ENCODE data around the gene RAB22A.

Gene RAB22A

GRCh38 chr20:58309591-58310290, at the start of gene RAB22A:
Gene RAB22A, plus strand, starts transcription at chr20:58309715. Its CDS starts 262 bp downstream, at chr20:58309977.
- H3K4me3 ChIP-seq (ENCODE audit: low read length): peak within 1 kb of the TSS; percentile 94
- peak; percentile 95 for DNase-seq (ENCODE audit: low read depth)
- peaks cover 25% of the 10 kb centered on the region for H3K36me3 ChIP-seq (ENCODE audit: control insufficient read depth, insufficient read depth, low read length, severe bottlenecking)
- H3K9me3 ChIP-seq (ENCODE audit: control insufficient read depth, low read length): no peaks in the 10 kb centered on the region
- H3K9ac ChIP-seq (ENCODE audit: low read length): peak within 1 kb of the TSS; percentile 95
- H3K4me1 ChIP-seq (ENCODE audit: control insufficient read depth, insufficient read depth, low read length): peaks cover 14% of the 10 kb centered on the region
- H3K27me3 ChIP-seq (replicated peaks; ENCODE audit: control insufficient read depth, insufficient read depth, low read length): no peaks in the 10 kb centered on the region

GRCh38 chr20:58260006-58260405, 49.5 kb upstream of the RAB22A start:
- H3K4me3 ChIP-seq (ENCODE audit: low read length): peak overlapping the region; percentile 57
- H3K9ac ChIP-seq (ENCODE audit: low read length): no peak overlapping the region
- H3K9me3 ChIP-seq (ENCODE audit: control insufficient read depth, low read length): no peaks in the 10 kb centered on the region
- peaks cover 25% of the 10 kb centered on the region for H3K4me1 ChIP-seq (ENCODE audit: control insufficient read depth, insufficient read depth, low read length)
- H3K27me3 ChIP-seq (replicated peaks; ENCODE audit: control insufficient read depth, insufficient read depth, low read length): no peaks in the 10 kb centered on the region
- H3K36me3 ChIP-seq (ENCODE audit: control insufficient read depth, insufficient read depth, low read length, severe bottlenecking): peaks cover 6% of the 10 kb centered on the region
- DNase-seq (ENCODE audit: low read depth): no peak

- H3K4me1 ChIP-seq (ENCODE audit: control insufficient read depth, insufficient read depth, low read length): peaks cover 25% of the 10 kb centered on the region
- H3K9me3 ChIP-seq (ENCODE audit: control insufficient read depth, low read length): no peaks in the 10 kb centered on the region
- H3K4me3 ChIP-seq (ENCODE audit: low read length): no peak overlapping the region
- H3K36me3 ChIP-seq (ENCODE audit: control insufficient read depth, insufficient read depth, low read length, severe bottlenecking): peaks cover 17% of the 10 kb centered on the region
- no peak overlapping the region for H3K9ac ChIP-seq (ENCODE audit: low read length)
- no peaks in the 10 kb centered on the region for H3K27me3 ChIP-seq (replicated peaks; ENCODE audit: control insufficient read depth, insufficient read depth, low read length)
- DNase-seq (ENCODE audit: low read depth): no peak
These were observed 47.9 kb upstream of the RAB22A start for GRCh38 chr20:58261660-58262059.

GRCh38 chr20:58264271-58264670, 45.2 kb upstream of the RAB22A start:
- H3K27me3 ChIP-seq (replicated peaks; ENCODE audit: control insufficient read depth, insufficient read depth, low read length): no peaks in the 10 kb centered on the region
- peaks cover 16% of the 10 kb centered on the region for H3K4me1 ChIP-seq (ENCODE audit: control insufficient read depth, insufficient read depth, low read length)
- DNase-seq (ENCODE audit: low read depth): no peak
- peaks cover 31% of the 10 kb centered on the region for H3K36me3 ChIP-seq (ENCODE audit: control insufficient read depth, insufficient read depth, low read length, severe bottlenecking)
- no peaks in the 10 kb centered on the region for H3K9me3 ChIP-seq (ENCODE audit: control insufficient read depth, low read length)
- no peak overlapping the region for H3K4me3 ChIP-seq (ENCODE audit: low read length)
- no peak overlapping the region for H3K9ac ChIP-seq (ENCODE audit: low read length)

- peaks cover 42% of the 10 kb centered on the region for H3K36me3 ChIP-seq (ENCODE audit: control insufficient read depth, insufficient read depth, low read length, severe bottlenecking)
- DNase-seq (ENCODE audit: low read depth): no peak
- no peaks in the 10 kb centered on the region for H3K4me1 ChIP-seq (ENCODE audit: control insufficient read depth, insufficient read depth, low read length)
These were observed 41.9 kb upstream of the RAB22A start for GRCh38 chr20:58267389-58268215.

GRCh38 chr20:58268421-58268821, 41.1 kb upstream of the RAB22A start:
- Histone ChIP-seq H3K36me3 (ENCODE audit: control insufficient read depth, insufficient read depth, low read length, severe bottlenecking) (peaks cover 42% of the 10 kb centered on the region), H3K4me1 (ENCODE audit: control insufficient read depth, insufficient read depth, low read length) (no peaks in the 10 kb centered on the region), H3K9ac (ENCODE audit: low read length) (no peak overlapping the region), H3K4me3 (ENCODE audit: low read length) (no peak overlapping the region), H3K27me3 (replicated peaks; ENCODE audit: control insufficient read depth, insufficient read depth, low read length) (no peaks in the 10 kb centered on the region), H3K9me3 (ENCODE audit: control insufficient read depth, low read length) (no peaks in the 10 kb centered on the region)
- DNase-seq (ENCODE audit: low read depth): no peak

More at GRCh38 chr20:58267389-58268215, 41.9 kb upstream of the RAB22A start:
- Histone ChIP-seq H3K9me3 (ENCODE audit: control insufficient read depth, low read length) (no peaks in the 10 kb centered on the region), H3K27me3 (replicated peaks; ENCODE audit: control insufficient read depth, insufficient read depth, low read length) (no peaks in the 10 kb centered on the region), H3K4me3 (ENCODE audit: low read length) (no peak overlapping the region), H3K9ac (ENCODE audit: low read length) (no peak overlapping the region)

- no peak for DNase-seq (ENCODE audit: low read depth)
These were observed 40.4 kb upstream of the RAB22A start for GRCh38 chr20:58268936-58269619.

GRCh38 chr20:58271606-58272351, 37.7 kb upstream of the RAB22A start:
- H3K36me3 ChIP-seq (ENCODE audit: control insufficient read depth, insufficient read depth, low read length, severe bottlenecking): peaks cover 24% of the 10 kb centered on the region

More at GRCh38 chr20:58268936-58269619, 40.4 kb upstream of the RAB22A start:
- Histone ChIP-seq H3K9me3 (ENCODE audit: control insufficient read depth, low read length) (peaks cover under 1% of the 10 kb centered on the region), H3K4me3 (ENCODE audit: low read length) (no peak overlapping the region), H3K9ac (ENCODE audit: low read length) (no peak overlapping the region), H3K36me3 (ENCODE audit: control insufficient read depth, insufficient read depth, low read length, severe bottlenecking) (peaks cover 37% of the 10 kb centered on the region), H3K4me1 (ENCODE audit: control insufficient read depth, insufficient read depth, low read length) (no peaks in the 10 kb centered on the region), H3K27me3 (replicated peaks; ENCODE audit: control insufficient read depth, insufficient read depth, low read length) (no peaks in the 10 kb centered on the region)

GRCh38 chr20:58274384-58274783, 35.1 kb upstream of the RAB22A start:
- Histone ChIP-seq H3K36me3 (ENCODE audit: control insufficient read depth, insufficient read depth, low read length, severe bottlenecking) (peaks cover 9% of the 10 kb centered on the region), H3K27me3 (replicated peaks; ENCODE audit: control insufficient read depth, insufficient read depth, low read length) (no peaks in the 10 kb centered on the region), H3K4me1 (ENCODE audit: control insufficient read depth, insufficient read depth, low read length) (no peaks in the 10 kb centered on the region), H3K9ac (ENCODE audit: low read length) (no peak overlapping the region), H3K9me3 (ENCODE audit: control insufficient read depth, low read length) (peaks cover 9% of the 10 kb centered on the region), H3K4me3 (ENCODE audit: low read length) (no peak overlapping the region)
- DNase-seq (ENCODE audit: low read depth): no peak

More at GRCh38 chr20:58271606-58272351, 37.7 kb upstream of the RAB22A start:
- Histone ChIP-seq H3K9ac (ENCODE audit: low read length) (no peak overlapping the region), H3K27me3 (replicated peaks; ENCODE audit: control insufficient read depth, insufficient read depth, low read length) (no peaks in the 10 kb centered on the region), H3K4me3 (ENCODE audit: low read length) (no peak overlapping the region), H3K4me1 (ENCODE audit: control insufficient read depth, insufficient read depth, low read length) (no peaks in the 10 kb centered on the region), H3K9me3 (ENCODE audit: control insufficient read depth, low read length) (peaks cover 9% of the 10 kb centered on the region)
- no peak for DNase-seq (ENCODE audit: low read depth)

GRCh38 chr20:58277107-58277506, 32.4 kb upstream of the RAB22A start:
- Histone ChIP-seq H3K4me1 (ENCODE audit: control insufficient read depth, insufficient read depth, low read length) (no peaks in the 10 kb centered on the region), H3K27me3 (replicated peaks; ENCODE audit: control insufficient read depth, insufficient read depth, low read length) (no peaks in the 10 kb centered on the region), H3K9me3 (ENCODE audit: control insufficient read depth, low read length) (peaks cover 9% of the 10 kb centered on the region), H3K9ac (ENCODE audit: low read length) (no peak overlapping the region), H3K36me3 (ENCODE audit: control insufficient read depth, insufficient read depth, low read length, severe bottlenecking) (no peaks in the 10 kb centered on the region), H3K4me3 (ENCODE audit: low read length) (no peak overlapping the region)
- no peak for DNase-seq (ENCODE audit: low read depth)
